NCI-H82 (cell line): ENCODE measurements around the gene MARCHF3.
"Not testable (repeated sequence)": the region's sequence is repeated elsewhere in the genome, so short reads cannot be mapped to it uniquely, and the experiment has no call there.

Source experiments
- DNase-seq: peaks from one replicate; lab custom pipeline; 2025; lab: John Stamatoyannopoulos, UW

Gene MARCHF3

GRCh38 chr5:127012916-127013315 is 17.4 kb downstream of the MARCHF3 start:
- no peak for DNase-seq

- no peak for DNase-seq
Observed at GRCh38 chr5:127011961-127012644, 18.3 kb downstream of the MARCHF3 start.

- DNase-seq, result no peak
Observed at GRCh38 chr5:127011153-127011552, 19.2 kb downstream of the MARCHF3 start.

- no peak for DNase-seq
Observed at GRCh38 chr5:127010362-127010761, 20.0 kb downstream of the MARCHF3 start.

GRCh38 chr5:127009784-127010183 is 20.6 kb downstream of the MARCHF3 start:
- DNase-seq, result no peak

- DNase-seq, result no peak
Observed at GRCh38 chr5:127008300-127008975, 21.9 kb downstream of the MARCHF3 start.

GRCh38 chr5:127007522-127007921 is 22.8 kb downstream of the MARCHF3 start:
- DNase-seq, result no peak

GRCh38 chr5:127006744-127007143 is 23.6 kb downstream of the MARCHF3 start:
- DNase-seq, result no peak

- not testable (repeated sequence) for DNase-seq
Observed at GRCh38 chr5:127005282-127005681, 25.1 kb downstream of the MARCHF3 start.

- no peak for DNase-seq
Observed at GRCh38 chr5:127004721-127005120, 25.6 kb downstream of the MARCHF3 start.

- DNase-seq, result no peak
Observed at GRCh38 chr5:127003798-127004495, 26.4 kb downstream of the MARCHF3 start.

- DNase-seq, result no peak
Observed at GRCh38 chr5:127002390-127002789, 28.0 kb downstream of the MARCHF3 start.

GRCh38 chr5:127001621-127002296 is 28.6 kb downstream of the MARCHF3 start:
- DNase-seq, result no peak

GRCh38 chr5:126998895-126999570 is 31.3 kb downstream of the MARCHF3 start:
- no peak for DNase-seq

- no peak for DNase-seq
Observed at GRCh38 chr5:126998201-126998631, 32.1 kb downstream of the MARCHF3 start.

- DNase-seq, result no peak
Observed at GRCh38 chr5:126995689-126996088, 34.7 kb downstream of the MARCHF3 start.

- DNase-seq, result no peak
Observed at GRCh38 chr5:126995039-126995438, 35.3 kb downstream of the MARCHF3 start.

- DNase-seq, result no peak
Observed at GRCh38 chr5:126994485-126994884, 35.9 kb downstream of the MARCHF3 start.

- DNase-seq, result peak; percentile 30
Observed at GRCh38 chr5:126988021-126988569, 42.3 kb downstream of the MARCHF3 start.

- no peak for DNase-seq
Observed at GRCh38 chr5:126987271-126987899, 43.0 kb downstream of the MARCHF3 start.

- no peak for DNase-seq
Observed at GRCh38 chr5:126984632-126985031, 45.7 kb downstream of the MARCHF3 start.
